Measurements from ENCODE around the gene ALPI.

Gene ALPI

DNA sequence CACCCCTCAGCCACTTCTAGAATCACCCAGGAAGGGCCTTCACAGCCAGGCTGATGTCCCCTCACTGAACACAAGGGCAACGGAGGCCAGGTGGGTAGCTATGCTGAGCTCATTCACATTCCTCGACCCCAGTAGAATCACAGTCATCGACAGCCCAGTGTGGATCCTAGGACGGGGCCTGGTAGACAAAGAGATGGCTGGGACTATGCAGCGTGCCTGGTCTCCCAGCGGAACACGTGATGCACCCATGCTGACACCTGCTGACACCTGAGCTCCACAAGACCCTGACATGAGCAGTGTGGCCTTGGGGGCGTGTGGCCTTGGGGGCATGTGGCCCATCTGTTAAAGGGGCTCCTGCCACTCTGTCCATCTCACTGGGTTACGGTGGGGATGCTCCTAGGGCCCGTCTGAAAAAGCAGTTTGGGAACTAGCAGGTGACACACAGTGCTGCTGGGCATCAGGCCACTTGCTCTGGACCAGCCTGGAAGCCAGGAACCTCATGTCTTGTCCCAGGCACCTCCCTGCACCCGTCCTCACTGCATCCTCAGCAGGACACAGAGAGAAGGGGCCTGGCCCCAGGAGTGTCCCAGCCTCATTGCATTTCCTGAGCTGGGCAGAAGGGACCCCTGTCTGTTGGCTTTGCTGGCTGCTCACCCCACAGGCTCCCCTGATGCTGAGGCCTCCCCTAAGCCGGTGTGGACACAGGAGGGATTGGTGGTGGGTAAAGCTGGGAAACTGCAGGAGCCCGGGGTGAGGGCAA is 22.0 kb downstream of the ALPI start:
- H2BK5ac ChIP-seq (ENCODE audit: low read length) = no peak overlapping the region
- no peak overlapping the region for H2BK15ac ChIP-seq (replicated peaks; ENCODE audit: low read depth)
- no peaks in the 10 kb centered on the region for H3K4me1 ChIP-seq (ENCODE audit: control insufficient read depth, low read depth, low read length)
- no peaks in the 10 kb centered on the region for H3K79me1 ChIP-seq (ENCODE audit: low read length)
- H4K5ac ChIP-seq (ENCODE audit: low read length) = no peak overlapping the region
- H4K8ac ChIP-seq (ENCODE audit: low read depth, low read length) = no peak overlapping the region
- H3K9ac ChIP-seq (ENCODE audit: low read length) = no peak overlapping the region
- no peak overlapping the region for H3K27ac ChIP-seq (ENCODE audit: low read depth, low read length)
- H3K56ac ChIP-seq (ENCODE audit: low read length) = no peak overlapping the region
- DNase-seq = peak; percentile 7
- no peaks in the 10 kb centered on the region for H3K36me3 ChIP-seq (ENCODE audit: control insufficient read depth, insufficient read depth, low read length)
- H3K4me3 ChIP-seq (ENCODE audit: low read length) = no peak overlapping the region
- no peak overlapping the region for H3K4me2 ChIP-seq (ENCODE audit: low read length)
- no peaks in the 10 kb centered on the region for H3K79me2 ChIP-seq (ENCODE audit: control insufficient read depth, insufficient read depth, low read length)
- no peak overlapping the region for H3K4ac ChIP-seq (ENCODE audit: low read depth, low read length)
- peaks cover 2% of the 10 kb centered on the region for H3K27me3 ChIP-seq (ENCODE audit: insufficient read depth, low read length, poor library complexity)
- H2BK120ac ChIP-seq (ENCODE audit: low read depth, low read length) = no peak overlapping the region
- no peak overlapping the region for H2AK5ac ChIP-seq (ENCODE audit: low read length)
- H3K18ac ChIP-seq (ENCODE audit: low read length) = no peak overlapping the region
- no CpG with 5 or more reads among the region's 13 CpGs for WGBS (ENCODE audit: extremely low coverage, insufficient coverage, low lambda C conversion rate)
- H3K23ac ChIP-seq (ENCODE audit: low read length) = no peak overlapping the region

DNA sequence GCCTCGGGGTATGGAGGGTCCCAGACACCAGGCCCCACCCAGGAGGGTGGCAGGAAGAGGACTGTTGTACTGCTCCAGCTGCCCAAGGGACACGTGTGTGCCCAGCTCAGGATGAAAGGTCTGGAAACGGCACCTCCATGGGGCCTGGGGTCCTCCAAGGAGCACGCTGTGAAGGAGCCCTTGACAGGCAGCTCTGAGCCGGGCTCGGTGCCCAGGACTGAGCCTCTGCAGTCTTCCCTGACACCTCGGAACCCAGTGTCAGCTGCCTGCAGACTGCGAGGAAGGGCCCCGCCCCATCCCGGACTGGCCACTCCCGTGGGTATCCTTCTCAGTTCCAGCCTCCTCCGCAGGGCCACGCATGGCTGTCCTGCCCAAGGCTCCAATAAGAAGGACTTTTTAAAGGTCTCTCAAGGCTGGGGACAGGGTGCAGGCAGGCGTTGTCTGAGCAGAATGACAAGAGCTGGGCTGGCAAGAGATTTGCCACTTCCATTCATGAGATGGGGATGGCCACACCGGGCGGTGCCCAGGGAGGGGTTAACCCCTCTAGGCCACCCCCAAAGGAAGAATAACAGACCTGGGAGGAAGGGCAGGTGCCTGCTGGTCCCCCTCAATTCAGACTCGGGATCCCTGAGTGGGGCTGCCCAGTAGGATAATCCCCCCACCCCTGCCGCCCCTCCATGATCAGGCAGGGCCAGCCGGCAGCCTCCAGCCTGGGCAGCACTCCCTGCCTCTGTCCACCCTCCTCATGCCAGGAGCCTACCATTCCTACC is 22.8 kb downstream of the ALPI start:
- DNase-seq = no peak
- Histone ChIP-seq H3K36me3 (ENCODE audit: control insufficient read depth, insufficient read depth, low read length) (no peaks in the 10 kb centered on the region), H3K27me3 (ENCODE audit: insufficient read depth, low read length, poor library complexity) (no peaks in the 10 kb centered on the region)

DNA sequence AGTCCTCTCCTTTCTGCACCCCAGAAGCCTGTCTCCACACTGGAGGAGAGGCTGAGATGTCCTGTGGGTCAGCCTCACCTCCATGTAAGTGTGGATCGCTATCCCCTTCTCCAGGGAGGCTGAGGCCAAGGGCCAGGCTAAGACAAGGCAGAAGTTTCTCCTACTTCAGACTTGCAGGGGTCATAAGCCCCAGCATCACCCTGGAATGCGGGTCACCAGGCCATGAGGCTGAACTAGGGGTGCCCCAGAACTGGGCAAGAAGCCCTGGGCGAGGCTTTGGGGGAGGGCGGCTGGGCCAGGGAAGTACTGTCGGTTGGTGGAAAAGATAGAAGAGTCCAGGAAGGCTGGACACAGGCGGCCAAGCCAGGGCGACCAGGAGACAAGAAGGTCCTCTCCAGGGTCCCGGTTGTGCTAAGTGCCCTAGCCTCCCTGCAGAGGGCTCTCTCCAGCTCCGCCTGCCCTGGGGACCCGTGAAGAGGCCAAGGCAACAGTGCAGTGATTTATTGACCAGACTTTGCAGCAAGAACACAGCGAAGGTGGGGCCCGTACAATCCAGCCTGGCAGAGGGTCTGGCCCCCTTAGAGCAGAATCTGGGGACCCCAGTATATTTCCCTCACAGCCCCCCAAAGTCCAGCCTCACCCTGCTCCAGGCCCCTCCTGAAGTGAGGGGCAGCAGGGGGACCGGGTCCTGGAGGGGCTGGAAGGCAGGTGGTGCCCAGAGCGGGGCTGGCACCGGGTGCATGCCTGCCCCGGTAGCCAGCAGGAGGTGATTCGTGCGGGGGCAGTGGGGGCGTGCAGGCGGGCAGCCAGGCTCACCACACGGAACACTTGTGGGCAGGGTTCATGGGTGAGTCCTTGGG is 23.6 kb downstream of the ALPI start:
- Histone ChIP-seq H3K36me3 (ENCODE audit: control insufficient read depth, insufficient read depth, low read length) (no peaks in the 10 kb centered on the region), H4K8ac (ENCODE audit: low read depth, low read length) (no peak overlapping the region), H3K4me1 (ENCODE audit: control insufficient read depth, low read depth, low read length) (no peaks in the 10 kb centered on the region), H3K4ac (ENCODE audit: low read depth, low read length) (no peak overlapping the region), H2BK15ac (replicated peaks; ENCODE audit: low read depth) (no peak overlapping the region), H3K56ac (ENCODE audit: low read length) (no peak overlapping the region), H2BK120ac (ENCODE audit: low read depth, low read length) (no peak overlapping the region), H3K4me2 (ENCODE audit: low read length) (no peak overlapping the region), H3K27ac (ENCODE audit: low read depth, low read length) (no peak overlapping the region), H2BK5ac (ENCODE audit: low read length) (no peak overlapping the region), H3K27me3 (ENCODE audit: insufficient read depth, low read length, poor library complexity) (no peaks in the 10 kb centered on the region), H2AK5ac (ENCODE audit: low read length) (no peak overlapping the region), H3K18ac (ENCODE audit: low read length) (no peak overlapping the region), H3K79me1 (ENCODE audit: low read length) (no peaks in the 10 kb centered on the region), H3K4me3 (ENCODE audit: low read length) (no peak overlapping the region), H4K5ac (ENCODE audit: low read length) (no peak overlapping the region), H3K9ac (ENCODE audit: low read length) (no peak overlapping the region), H3K23ac (ENCODE audit: low read length) (no peak overlapping the region), H3K79me2 (ENCODE audit: control insufficient read depth, insufficient read depth, low read length) (no peaks in the 10 kb centered on the region)
- no CpG with 5 or more reads among the region's 21 CpGs for WGBS (ENCODE audit: extremely low coverage, insufficient coverage, low lambda C conversion rate)
- DNase-seq = no peak

More for the DNA sequence above, 22.8 kb downstream of the ALPI start:
- Histone ChIP-seq H4K5ac (ENCODE audit: low read length) (no peak overlapping the region), H2AK5ac (ENCODE audit: low read length) (no peak overlapping the region), H3K4me1 (ENCODE audit: control insufficient read depth, low read depth, low read length) (no peaks in the 10 kb centered on the region), H2BK5ac (ENCODE audit: low read length) (no peak overlapping the region), H3K27ac (ENCODE audit: low read depth, low read length) (no peak overlapping the region), H3K18ac (ENCODE audit: low read length) (no peak overlapping the region), H3K79me1 (ENCODE audit: low read length) (no peaks in the 10 kb centered on the region), H3K4ac (ENCODE audit: low read depth, low read length) (no peak overlapping the region), H3K9ac (ENCODE audit: low read length) (no peak overlapping the region), H3K4me2 (ENCODE audit: low read length) (no peak overlapping the region), H2BK120ac (ENCODE audit: low read depth, low read length) (no peak overlapping the region), H3K4me3 (ENCODE audit: low read length) (no peak overlapping the region), H3K23ac (ENCODE audit: low read length) (no peak overlapping the region), H3K79me2 (ENCODE audit: control insufficient read depth, insufficient read depth, low read length) (no peaks in the 10 kb centered on the region), H4K8ac (ENCODE audit: low read depth, low read length) (no peak overlapping the region), H3K56ac (ENCODE audit: low read length) (no peak overlapping the region), H2BK15ac (replicated peaks; ENCODE audit: low read depth) (no peak overlapping the region)
- no CpG with 5 or more reads among the region's 19 CpGs for WGBS (ENCODE audit: extremely low coverage, insufficient coverage, low lambda C conversion rate)

- peaks cover 7% of the 10 kb centered on the region for H3K27me3 ChIP-seq (ENCODE audit: insufficient read depth, low read length, poor library complexity)
These were observed 24.5 kb downstream of the ALPI start for GRCh38 chr2:232480201-232481190.

More at GRCh38 chr2:232480201-232481190, 24.5 kb downstream of the ALPI start:
- H3K4me3 ChIP-seq (ENCODE audit: low read length) = no peak overlapping the region
- no peaks in the 10 kb centered on the region for H3K79me1 ChIP-seq (ENCODE audit: low read length)
- H3K36me3 ChIP-seq (ENCODE audit: control insufficient read depth, insufficient read depth, low read length) = no peaks in the 10 kb centered on the region
- no peak overlapping the region for H3K4ac ChIP-seq (ENCODE audit: low read depth, low read length)
- no peak overlapping the region for H3K9ac ChIP-seq (ENCODE audit: low read length)
- H3K56ac ChIP-seq (ENCODE audit: low read length) = no peak overlapping the region
- no peak overlapping the region for H4K5ac ChIP-seq (ENCODE audit: low read length)
- no peaks in the 10 kb centered on the region for H3K4me1 ChIP-seq (ENCODE audit: control insufficient read depth, low read depth, low read length)
- no peak overlapping the region for H2AK5ac ChIP-seq (ENCODE audit: low read length)
- no peak overlapping the region for H3K18ac ChIP-seq (ENCODE audit: low read length)
- DNase-seq = no peak
- no peak overlapping the region for H4K8ac ChIP-seq (ENCODE audit: low read depth, low read length)
- no peak overlapping the region for H3K4me2 ChIP-seq (ENCODE audit: low read length)
- H3K79me2 ChIP-seq (ENCODE audit: control insufficient read depth, insufficient read depth, low read length) = no peaks in the 10 kb centered on the region
- H3K23ac ChIP-seq (ENCODE audit: low read length) = no peak overlapping the region
- H2BK5ac ChIP-seq (ENCODE audit: low read length) = no peak overlapping the region
- no CpG with 5 or more reads among the region's 26 CpGs for whole genome bisulfite sequencing (ENCODE audit: extremely low coverage, insufficient coverage, low lambda C conversion rate)
- no peak overlapping the region for H3K27ac ChIP-seq (ENCODE audit: low read depth, low read length)
- no peak overlapping the region for H2BK120ac ChIP-seq (ENCODE audit: low read depth, low read length)
- H2BK15ac ChIP-seq (replicated peaks; ENCODE audit: low read depth) = no peak overlapping the region

Data from mesendoderm (in vitro differentiated cells).